COLO829 (cell line): ENCODE measurements around the gene OBSL1.

Experiments
- DNase-seq: peaks from one replicate; pipeline ENCODE4 v3.0.0; 2012; ENCODE audit warnings: low spot score

OBSL1 gene

GRCh38 chr2:219596954-219597551, 25.7 kb upstream of the OBSL1 start:
- DNase-seq = no peak

GRCh38 chr2:219595256-219595655, 23.9 kb upstream of the OBSL1 start:
- no peak for DNase-seq

- no peak for DNase-seq
Measured at GRCh38 chr2:219593154-219593553, 21.8 kb upstream of the OBSL1 start.

- DNase-seq = no peak
Measured at GRCh38 chr2:219592736-219593135, 21.4 kb upstream of the OBSL1 start.

GRCh38 chr2:219591091-219591490, 19.8 kb upstream of the OBSL1 start:
- no peak for DNase-seq

GRCh38 chr2:219581346-219581745, 10.0 kb upstream of the OBSL1 start:
- DNase-seq = no peak

- DNase-seq = no peak
Measured at GRCh38 chr2:219578811-219579613, 7.7 kb upstream of the OBSL1 start.

DNA sequence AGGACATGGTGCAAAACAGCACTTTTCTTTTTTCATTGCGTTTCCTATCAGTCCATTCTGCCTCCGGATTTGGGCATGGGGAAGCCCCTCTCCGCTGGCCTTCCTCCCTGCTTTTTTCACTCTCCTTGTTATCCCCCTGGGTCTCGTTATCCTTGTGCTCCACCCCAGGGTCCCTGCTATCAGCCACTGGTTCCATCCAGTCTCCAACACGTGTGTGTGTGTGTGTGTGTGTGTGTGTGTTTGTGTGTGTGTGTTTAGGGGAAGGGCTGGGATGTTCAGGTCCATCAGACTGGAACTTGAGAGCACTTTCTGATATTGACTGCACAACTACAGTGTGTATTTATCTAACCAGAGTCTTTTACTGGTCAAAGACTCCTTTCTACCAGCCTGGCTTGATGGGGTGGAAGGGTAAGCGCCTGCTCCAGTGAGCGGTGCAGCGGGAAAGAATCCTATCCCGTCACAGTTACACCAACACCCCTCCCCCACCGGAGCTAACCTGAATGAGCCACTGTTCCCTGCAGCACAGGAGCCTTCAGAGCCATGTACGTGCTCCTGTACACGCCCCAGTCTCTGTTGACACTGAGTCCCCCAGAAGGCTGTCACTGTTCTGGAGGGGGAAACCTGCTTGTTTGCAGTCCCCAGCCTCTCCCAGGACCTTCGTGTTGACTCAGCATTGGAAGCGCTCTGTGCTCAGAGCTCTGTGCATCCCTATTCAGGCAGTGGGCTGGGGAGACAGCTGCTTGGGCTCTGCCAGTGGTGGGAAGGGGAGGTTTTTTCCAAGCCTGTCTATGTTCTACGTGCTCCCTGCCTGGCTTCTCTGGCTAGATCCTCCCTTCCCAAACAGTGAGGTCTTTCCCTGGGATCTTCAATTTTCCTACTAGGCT, 5.4 kb upstream of the OBSL1 start:
- DNase-seq = peak; percentile 79

- DNase-seq = no peak
Measured at GRCh38 chr2:219575566-219576504, 4.5 kb upstream of the OBSL1 start.

DNA sequence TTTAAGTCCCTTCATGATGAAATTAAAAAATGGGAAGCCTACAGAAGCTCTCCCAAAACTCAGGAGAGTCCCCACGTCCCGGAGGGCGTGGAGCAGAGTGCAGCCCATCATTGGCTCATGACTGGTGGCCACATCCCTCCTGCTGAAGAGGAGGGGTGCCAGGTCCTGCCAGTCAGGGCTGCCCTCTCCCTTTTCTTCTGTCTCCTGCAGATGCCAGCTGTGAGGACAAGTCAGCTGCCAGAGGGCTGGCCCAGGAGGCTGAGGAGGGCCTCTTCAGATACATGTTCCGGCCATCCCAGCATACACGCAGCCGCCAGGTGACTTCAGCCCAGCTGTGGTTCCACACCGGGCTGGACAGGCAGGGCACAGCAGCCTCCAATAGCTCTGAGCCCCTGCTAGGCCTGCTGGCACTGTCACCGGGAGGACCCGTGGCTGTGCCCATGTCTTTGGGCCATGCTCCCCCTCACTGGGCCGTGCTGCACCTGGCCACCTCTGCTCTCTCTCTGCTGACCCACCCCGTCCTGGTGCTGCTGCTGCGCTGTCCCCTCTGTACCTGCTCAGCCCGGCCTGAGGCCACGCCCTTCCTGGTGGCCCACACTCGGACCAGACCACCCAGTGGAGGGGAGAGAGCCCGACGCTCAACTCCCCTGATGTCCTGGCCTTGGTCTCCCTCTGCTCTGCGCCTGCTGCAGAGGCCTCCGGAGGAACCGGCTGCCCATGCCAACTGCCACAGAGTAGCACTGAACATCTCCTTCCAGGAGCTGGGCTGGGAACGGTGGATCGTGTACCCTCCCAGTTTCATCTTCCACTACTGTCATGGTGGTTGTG, 3.4 kb upstream of the OBSL1 start:
- DNase-seq = no peak

DNA sequence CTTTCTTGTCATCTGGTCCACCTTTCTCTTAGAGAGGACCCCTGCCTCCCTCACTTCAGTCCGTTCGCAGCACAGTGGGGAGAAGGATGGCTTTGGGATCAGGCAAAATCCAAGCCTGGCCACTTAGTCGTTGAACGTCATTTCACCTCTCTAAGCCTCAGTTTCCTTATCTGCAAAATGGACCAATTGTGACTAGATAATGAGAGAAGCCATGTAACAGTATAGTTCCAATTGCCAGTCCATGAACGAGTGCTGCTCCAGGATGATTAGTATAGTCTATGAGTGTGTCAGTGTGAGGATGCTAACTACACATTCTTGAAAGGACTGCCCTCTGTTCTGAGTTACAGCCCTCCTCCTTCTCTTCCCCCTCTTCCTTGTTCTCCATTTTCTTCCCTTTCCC, 1.8 kb upstream of the OBSL1 start:
- DNase-seq = no peak

GRCh38 chr2:219572237-219573001, 1.1 kb upstream of the OBSL1 start, which contains the start of gene INHA:
Gene INHA (plus strand): TSS chr2:219572310. CDS start chr2:219572375, 65 bp downstream.
- DNase-seq = no peak

- DNase-seq = no peak
Measured at GRCh38 chr2:219570924-219571310, 422 bp downstream of the OBSL1 start.

DNA sequence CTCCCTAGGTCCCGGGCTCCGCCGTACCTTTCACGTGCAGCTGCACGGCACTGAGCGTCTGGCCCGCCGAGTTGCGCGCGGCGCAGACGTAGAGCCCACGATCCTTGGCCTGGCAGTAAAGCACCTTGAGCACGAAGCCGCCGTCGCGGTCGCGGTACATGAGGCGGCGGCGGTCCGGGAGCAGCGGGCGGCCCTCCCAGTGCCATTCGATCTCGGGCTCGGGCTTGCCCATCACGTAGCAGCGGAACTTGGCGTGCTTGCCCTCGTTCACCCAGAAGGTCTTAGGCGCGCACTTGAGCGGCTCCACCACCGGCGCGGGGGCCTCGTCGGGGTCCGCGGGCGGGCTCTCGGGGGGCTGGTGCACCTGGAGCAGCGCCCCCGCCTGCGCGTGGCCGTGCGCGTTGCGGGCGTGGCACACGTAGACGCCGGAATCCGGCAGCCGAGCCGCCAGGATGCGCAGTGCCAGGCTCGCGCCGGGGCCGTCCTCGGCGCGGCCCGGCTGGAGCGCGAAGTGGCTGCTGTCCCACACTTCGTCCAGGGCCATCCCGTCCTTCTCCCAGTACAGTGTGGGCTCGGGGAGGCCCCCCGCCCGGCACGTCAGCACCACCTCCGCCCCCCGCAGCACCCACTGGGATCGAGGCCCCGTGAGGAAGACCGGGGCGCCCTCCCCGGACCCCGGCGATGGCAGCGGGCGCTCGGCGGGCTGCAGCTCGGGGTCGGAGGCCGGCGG, 980 bp downstream of the OBSL1 start:
- DNase-seq = no peak

- DNase-seq = no peak
Measured at GRCh38 chr2:219569635-219570034, 1.7 kb downstream of the OBSL1 start.

DNA sequence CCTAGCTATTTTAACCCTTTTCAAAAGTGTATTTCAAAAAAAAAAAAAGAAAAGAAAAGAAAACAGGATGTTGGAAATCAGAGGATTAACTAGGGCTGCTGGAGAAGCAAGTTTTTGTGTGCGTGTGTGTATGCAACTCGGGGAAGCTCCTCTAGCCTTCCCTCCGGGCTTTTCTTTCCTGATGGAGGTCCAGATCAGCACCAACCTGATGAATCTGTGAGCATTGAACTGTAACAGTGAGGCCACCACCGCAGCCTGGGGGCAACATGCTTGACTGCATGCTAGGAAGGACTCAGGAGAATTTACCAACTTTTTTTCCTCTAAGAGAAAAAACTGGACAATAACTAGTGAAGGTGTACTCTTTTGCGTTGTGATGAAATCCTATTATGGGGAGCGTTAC, 2.3 kb downstream of the OBSL1 start:
- DNase-seq = no peak

GRCh38 chr2:219567791-219568361, 3.5 kb downstream of the OBSL1 start:
- no peak for DNase-seq

GRCh38 chr2:219567131-219567530, 4.2 kb downstream of the OBSL1 start:
- no peak for DNase-seq

- DNase-seq = no peak
Measured at GRCh38 chr2:219566640-219567039, 4.7 kb downstream of the OBSL1 start.
